ENCODE data around the gene HLA-DMB.
"Not testable (repeated sequence)": the region's sequence is repeated elsewhere in the genome, so short reads cannot be mapped to it uniquely, and the experiment has no call there.

The HLA-DMB gene

GRCh38 chr6:32949113-32949512 is 8.3 kb upstream of the HLA-DMB start:
- no peak for DNase-seq

GRCh38 chr6:32947552-32948465 is 7.0 kb upstream of the HLA-DMB start:
- DNase-seq: peak; percentile 25

GRCh38 chr6:32946893-32947292 is 6.1 kb upstream of the HLA-DMB start:
- no peak for DNase-seq

- no peak for DNase-seq
Observed at GRCh38 chr6:32945953-32946352, 5.1 kb upstream of the HLA-DMB start.

- peak; percentile 30 for DNase-seq
Observed at GRCh38 chr6:32945108-32945760, 4.4 kb upstream of the HLA-DMB start.

- DNase-seq: no peak
Observed at GRCh38 chr6:32943864-32944649, 3.2 kb upstream of the HLA-DMB start.

GRCh38 chr6:32942555-32943123 is 1.8 kb upstream of the HLA-DMB start:
- DNase-seq: not testable (repeated sequence)

GRCh38 chr6:32941214-32941768 is 463 bp upstream of the HLA-DMB start:
- DNase-seq: peak; percentile 40

GRCh38 chr6:32938494-32938893 is 2.3 kb downstream of the HLA-DMB start:
- DNase-seq: no peak

- DNase-seq: no peak
Observed at GRCh38 chr6:32937230-32937633, 3.6 kb downstream of the HLA-DMB start.

- DNase-seq: no peak
Observed at GRCh38 chr6:32936239-32937152, 4.3 kb downstream of the HLA-DMB start.

GRCh38 chr6:32935551-32936238 is 5.1 kb downstream of the HLA-DMB start:
- no peak for DNase-seq

GRCh38 chr6:32933661-32934085 is 7.2 kb downstream of the HLA-DMB start:
- DNase-seq: peak; percentile 68

- no peak for DNase-seq
Observed at GRCh38 chr6:32932132-32932868, 8.5 kb downstream of the HLA-DMB start.

- DNase-seq: no peak
Observed at GRCh38 chr6:32931211-32931610, 9.6 kb downstream of the HLA-DMB start.

GRCh38 chr6:32922083-32922482 is 18.7 kb downstream of the HLA-DMB start:
- no peak for DNase-seq

GRCh38 chr6:32920715-32921114 is 20.1 kb downstream of the HLA-DMB start:
- DNase-seq: no peak

- no peak for DNase-seq
Observed at GRCh38 chr6:32912951-32913350, 27.9 kb downstream of the HLA-DMB start.

- no peak for DNase-seq
Observed at GRCh38 chr6:32908897-32909296, 31.9 kb downstream of the HLA-DMB start.

- no peak for DNase-seq
Observed at GRCh38 chr6:32906539-32906938, 34.3 kb downstream of the HLA-DMB start.
